HuH-7.5 (cell line): ENCODE measurements around the gene LRRFIP1.

Experiments used
- DNase-seq: peaks from one replicate; pipeline ENCODE4 v3.0.0; 2011; ENCODE audit warnings: low spot score

Gene LRRFIP1

GRCh38 chr2:237704501-237705434 lies 77.4 kb downstream of the LRRFIP1 start:
- no peak for DNase-seq

DNA sequence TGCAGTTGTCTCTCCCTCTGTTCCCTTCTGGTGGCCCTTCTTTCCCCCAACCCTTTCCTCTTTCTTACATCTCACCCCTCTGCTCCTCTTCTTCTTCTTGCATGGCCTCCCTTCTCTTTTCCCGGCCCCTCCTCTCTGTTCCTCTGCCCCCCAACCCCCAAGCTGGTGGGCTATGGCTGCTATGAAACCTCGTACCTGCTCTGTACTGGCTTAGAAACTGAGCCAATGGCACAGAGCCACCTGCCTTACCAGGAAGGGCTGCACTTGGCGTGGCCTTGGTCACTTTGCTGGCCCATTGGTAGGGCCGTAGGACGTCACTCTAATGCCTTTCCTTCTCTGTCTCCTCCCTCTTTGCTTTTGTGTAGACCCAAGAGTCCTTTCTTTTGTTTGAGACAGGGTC lies 78.9 kb downstream of the LRRFIP1 start:
- DNase-seq: no peak

- no peak for DNase-seq
These were observed 80.6 kb downstream of the LRRFIP1 start for GRCh38 chr2:237708065-237708398.

DNA sequence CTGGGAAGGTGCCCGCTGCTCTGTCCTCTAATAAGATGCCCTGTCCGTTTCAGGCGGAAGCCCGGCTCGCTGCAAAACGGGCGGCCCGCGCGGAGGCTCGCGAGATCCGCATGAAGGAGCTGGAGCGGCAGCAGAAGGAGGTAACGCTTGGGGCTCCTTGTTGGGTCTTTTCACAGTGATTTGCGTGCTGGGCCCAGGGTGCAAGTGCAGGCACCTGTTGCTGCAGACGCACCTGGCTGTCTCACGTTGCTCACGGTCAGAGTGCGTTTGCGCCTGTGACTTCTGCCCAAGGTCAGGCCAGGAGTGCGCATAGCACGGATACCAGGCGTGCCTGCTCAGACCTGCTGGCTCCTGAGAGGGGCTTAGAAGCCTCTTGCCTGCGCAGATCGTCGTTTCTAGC lies 81.1 kb downstream of the LRRFIP1 start:
- DNase-seq: no peak

GRCh38 chr2:237708961-237709360 lies 81.6 kb downstream of the LRRFIP1 start:
- no peak for DNase-seq

DNA sequence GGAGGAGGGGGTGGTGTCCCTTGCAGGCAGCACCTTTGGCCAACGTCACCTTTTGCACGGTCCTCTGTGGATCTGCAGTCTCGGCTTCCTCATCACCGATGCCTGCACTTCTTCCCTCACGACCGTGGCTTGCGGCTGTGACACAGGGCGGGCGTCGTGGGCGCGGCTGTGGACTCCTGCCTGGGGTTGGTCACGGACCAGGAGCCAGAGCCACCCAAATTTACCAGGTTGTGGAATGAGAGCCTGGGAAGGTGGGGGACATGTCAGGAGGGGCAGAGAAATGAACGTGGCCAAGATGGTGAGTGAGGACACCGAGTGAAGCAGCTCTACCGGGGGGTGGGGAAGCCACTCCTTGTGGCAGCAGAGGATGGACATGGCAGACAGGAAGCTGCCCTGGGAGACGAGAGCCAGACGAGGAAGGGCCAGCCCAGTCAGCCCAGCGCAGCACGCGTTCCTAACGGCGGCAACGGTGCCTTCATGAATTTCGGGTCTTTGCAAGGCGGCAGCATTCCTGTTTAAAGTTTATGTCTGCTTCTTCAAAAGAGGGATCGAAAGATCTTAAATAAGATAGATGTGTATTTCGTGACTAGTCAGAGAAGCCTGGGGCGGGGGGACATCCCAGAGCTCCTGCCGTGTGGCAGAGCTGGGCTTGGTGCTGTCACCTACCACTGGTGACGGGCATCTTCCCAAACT lies 84.2 kb downstream of the LRRFIP1 start:
- no peak for DNase-seq

GRCh38 chr2:237712477-237713377 lies 85.3 kb downstream of the LRRFIP1 start:
- no peak for DNase-seq

DNA sequence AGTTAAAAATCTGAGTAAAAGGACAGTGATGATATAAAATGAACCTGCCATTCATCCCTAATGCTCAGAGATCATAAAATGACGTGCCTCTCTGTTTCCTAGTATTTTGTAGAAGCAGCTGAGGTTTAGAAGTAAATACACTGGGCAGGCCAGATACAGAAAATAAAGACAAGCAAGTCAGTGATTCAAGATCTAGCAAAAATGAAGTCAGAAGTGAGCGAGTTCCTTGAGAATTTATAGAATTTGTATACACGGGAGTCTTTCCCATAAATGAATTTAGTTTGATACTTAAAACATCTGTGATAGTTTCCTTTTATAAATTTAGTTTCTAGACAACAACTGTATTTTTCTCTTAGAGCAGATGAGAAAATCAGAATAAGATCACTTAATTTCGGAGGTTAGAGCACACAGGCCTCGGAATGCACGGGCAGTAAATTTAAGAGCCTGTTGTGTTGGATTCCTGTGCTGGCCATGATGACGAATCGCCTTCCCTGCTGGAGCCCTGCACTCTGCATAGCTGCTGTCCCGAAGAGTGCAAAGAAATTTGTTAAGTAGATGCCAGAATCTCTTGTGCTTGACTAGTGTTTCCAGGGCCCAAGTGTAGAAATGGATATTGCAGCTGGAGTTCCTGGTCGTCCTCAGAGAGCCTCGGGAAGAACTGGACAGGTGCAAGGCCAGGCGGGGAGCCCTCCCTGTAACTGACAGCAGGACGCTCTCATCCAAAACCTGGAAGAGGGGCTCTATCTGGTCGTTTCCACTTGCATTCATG lies 87.5 kb downstream of the LRRFIP1 start:
- DNase-seq: peak; percentile 24

- DNase-seq: peak; percentile 88
These were observed 88.1 kb downstream of the LRRFIP1 start for GRCh38 chr2:237715459-237715947.

DNA sequence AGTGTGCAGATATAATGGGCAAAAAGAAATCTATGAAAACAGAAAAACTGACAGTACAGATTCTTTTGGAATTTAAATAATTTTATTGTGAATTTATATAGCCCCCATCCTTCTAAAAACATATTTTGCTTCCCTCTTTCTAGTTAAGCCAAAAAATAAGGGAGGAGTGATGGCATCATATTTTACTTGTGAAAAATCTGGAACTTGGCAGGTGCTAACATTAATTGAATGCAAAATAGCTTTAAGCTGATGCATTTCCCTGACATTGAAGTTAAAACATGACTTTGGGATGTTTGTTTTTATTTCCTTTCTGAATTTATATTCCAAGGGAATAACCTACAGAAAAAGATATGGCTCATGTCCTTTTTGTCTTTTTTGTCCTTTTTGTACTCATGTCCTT lies 88.6 kb downstream of the LRRFIP1 start:
- no peak for DNase-seq

DNA sequence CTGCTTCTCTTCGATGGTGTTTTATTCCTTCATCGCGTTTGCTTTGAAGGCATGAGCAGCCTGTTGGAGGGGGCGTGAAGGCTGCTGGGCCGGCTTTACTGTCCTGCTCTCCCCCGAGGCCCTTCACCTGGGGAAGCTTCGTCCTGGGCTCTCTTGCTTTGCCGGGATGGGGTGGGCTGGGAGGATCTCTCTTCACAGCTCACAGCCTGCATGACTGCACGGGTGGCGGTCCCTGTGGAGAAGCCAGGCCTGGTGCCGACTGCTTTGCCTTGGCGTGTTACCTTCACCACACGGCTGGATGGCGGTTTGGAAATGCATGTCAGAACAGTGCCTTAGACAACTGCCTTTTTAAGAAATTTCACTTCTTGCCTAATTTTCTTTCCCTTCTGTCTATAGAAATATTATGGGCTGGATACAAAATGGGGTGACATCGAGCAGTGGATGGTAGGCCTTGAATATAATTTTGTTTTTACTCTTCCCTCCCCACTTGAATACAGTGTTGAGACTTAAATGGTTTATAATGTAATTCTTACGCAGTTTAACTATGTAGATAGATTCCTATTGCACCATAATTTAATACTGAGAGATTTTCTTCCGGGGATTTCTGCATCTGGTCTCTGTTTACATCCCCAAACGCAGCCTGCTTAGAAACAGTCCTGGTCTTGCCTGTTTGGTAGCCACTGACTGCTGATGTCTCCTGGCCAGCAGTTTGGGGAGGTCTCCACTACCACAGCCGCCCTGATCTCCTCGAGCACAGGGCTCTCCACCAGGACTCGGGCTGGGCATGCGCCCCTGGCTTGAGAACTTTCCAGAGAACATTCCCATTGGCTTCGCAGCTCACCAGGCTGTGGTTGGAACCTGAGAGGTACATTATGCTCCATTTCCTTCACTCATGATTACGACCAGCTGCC lies 90.2 kb downstream of the LRRFIP1 start:
- DNase-seq: no peak

- no peak for DNase-seq
These were observed 90.9 kb downstream of the LRRFIP1 start for GRCh38 chr2:237718277-237718634.

- DNase-seq: no peak
These were observed 93.1 kb downstream of the LRRFIP1 start for GRCh38 chr2:237720444-237720843.

GRCh38 chr2:237720957-237721356 lies 93.6 kb downstream of the LRRFIP1 start:
- no peak for DNase-seq

DNA sequence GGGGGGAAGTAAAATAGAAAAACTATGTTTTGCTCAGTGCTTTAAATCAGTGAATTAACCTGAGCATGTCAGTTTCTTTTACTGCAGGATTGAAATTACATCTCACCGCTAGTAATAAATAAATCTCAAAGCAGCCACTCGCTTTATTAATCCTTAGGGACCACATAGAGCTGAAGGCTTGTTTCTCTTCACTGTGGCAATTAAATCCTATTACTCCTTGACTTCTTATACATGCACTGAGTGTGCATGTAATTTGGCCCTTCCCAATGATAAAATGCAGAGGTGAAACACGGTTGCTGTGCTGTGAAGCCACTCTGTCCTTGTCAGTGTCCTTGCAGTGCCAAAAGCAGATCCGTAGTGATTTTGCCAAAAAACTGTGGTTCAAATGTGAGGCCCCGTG lies 94.1 kb downstream of the LRRFIP1 start:
- no peak for DNase-seq

- no peak for DNase-seq
These were observed 95.2 kb downstream of the LRRFIP1 start for GRCh38 chr2:237722616-237723015.

DNA sequence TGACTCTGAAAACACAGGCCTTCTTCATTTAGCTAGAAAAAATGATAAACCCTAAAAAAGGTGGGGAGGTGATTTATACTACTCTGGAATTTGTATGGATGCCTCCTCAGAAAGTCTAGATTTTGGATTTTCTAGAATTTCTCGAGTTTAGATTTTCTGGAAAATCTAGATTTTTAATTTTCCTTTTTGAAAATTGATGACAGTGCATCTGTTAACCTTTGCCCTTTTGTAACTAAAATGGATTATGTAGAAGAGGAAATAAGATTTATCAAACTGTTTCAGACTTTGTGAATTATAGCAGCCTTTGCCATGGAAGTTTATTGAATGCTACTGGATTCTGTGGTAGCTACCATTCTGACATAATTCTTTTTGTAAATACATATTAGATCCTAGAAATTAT lies 95.6 kb downstream of the LRRFIP1 start:
- no peak for DNase-seq

DNA sequence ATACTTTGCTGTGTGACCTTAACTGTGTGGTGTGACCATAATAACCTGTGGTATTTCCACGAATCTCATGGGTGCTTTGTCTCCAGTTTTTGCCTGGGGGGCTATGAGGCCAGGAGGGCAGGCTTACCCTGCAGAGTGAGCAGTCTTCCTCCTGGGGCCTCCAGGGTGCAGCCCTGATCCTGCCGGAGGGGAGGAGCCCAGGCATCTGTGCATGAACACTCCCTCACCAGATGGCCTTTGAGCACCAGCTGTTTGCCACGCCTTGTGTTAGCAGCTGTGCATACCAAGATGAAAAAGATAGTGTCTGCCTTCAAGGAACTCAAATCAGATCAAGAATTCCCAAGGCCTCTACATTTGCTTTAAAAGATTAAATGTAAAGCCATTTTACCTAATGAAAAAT lies 96.2 kb downstream of the LRRFIP1 start:
- DNase-seq: peak; percentile 47

DNA sequence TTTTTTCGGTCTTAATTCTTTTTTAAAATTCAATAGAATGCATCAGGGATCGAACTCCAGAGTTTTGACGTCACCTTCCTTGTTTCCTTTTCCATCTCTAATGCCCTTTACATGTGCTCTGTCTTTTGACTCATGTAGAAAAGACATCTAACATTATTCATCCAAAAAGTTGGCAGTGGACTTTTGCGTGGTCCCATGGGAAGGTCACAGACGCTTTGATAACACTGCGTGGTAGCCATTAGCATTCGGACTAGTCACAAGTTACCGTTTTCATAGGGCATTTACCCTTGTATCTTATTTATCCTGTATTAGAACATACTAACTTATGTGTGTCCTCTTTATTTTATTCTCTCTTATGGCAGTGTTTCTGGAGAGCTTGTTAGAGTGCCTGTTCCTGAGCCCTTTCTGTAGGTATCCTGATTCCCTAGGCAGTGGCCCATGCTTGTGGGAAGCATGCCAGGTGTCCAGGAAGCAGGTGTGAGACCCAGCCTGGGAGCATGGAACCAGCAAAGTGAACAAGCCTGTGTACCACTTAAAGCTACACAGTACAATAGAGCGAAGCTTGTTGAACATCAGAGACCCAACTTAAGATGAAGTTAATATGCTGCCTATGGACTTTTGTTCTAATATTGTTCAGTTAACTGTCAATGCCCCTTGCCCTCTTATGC lies 97.6 kb downstream of the LRRFIP1 start:
- no peak for DNase-seq

- DNase-seq: no peak
These were observed 98.3 kb downstream of the LRRFIP1 start for GRCh38 chr2:237725661-237726060.
